Testis (tissue), 2 donors: ENCODE results near the gene STX17.

ENCODE experiments used
- CTCF ChIP-seq, 3 experiments: fragments of 450-650 bp in 2 of 3; fragments of 200-600 bp in 1 of 3; sonication (generic) in 1 of 3; IDR thresholded peaks; one replicate each; pipeline ENCODE4 v1.5.1; 2016 to 2019; ENCODE audit warnings: antibody characterized with exemption in 3 of 3, mild to moderate bottlenecking in 2 of 3, moderate library complexity in 1 of 3
- POLR2A ChIP-seq: fragments of 450-650 bp; IDR thresholded peaks from one replicate; pipeline ENCODE4 v1.6.1; 2017; ENCODE audit warnings: antibody characterized with exemption, mild to moderate bottlenecking, moderate library complexity

GRCh38 chr9:99977033-99977792 is 70.8 kb downstream of the STX17 start:
- TF ChIP-seq CTCF (IDR thresholded peaks at IDR 0.05) (no peak), POLR2A (no peak)
